HEK293 (cell line): ENCODE data around the gene CANT1.
A peak's percentile ranks its signal among the peaks of the same experiment; 100 is the strongest.

Experiments
- CTCF ChIA-PET: fragments of 350-600 bp; formaldehyde crosslinking; extraction: SDS; loops from one replicate; lab custom pipeline; 2021; ENCODE audit warnings: antibody characterized with exemption; lab: Yijun Ruan, JAX
- POLR2A ChIA-PET: fragments of 300-600 bp; formaldehyde crosslinking; extraction: SDS; loops from one replicate; lab custom pipeline; 2020; ENCODE audit warnings: antibody characterized with exemption, inconsistent platforms; lab: Yijun Ruan, JAX
- H3K27ac ChIP-seq: fragments of 200-500 bp; sonication (Bioruptor generic); 2 replicates; pipeline ENCODE4 v1.5.1; 2014; ENCODE audit warnings: low read depth, low read length, control low read depth, inconsistent platforms; ENCODE audit errors: extremely low read depth
- H3K36me3 ChIP-seq, 2 experiments: fragments of 200-500 bp in 1 of 2; sonication (Bioruptor generic) in 1 of 2; 1 replicate in 1 of 2; 2 replicates in 1 of 2; pipeline ENCODE4 v1.5.1; 2014 to 2017; ENCODE audit warnings: inconsistent platforms in 2 of 2, low read length in 2 of 2; ENCODE audit not compliant: control insufficient read depth in 2 of 2, insufficient read depth in 1 of 2
- H3K4me1 ChIP-seq: fragments of 200-500 bp; sonication (Bioruptor generic); 2 replicates; pipeline ENCODE4 v1.5.1; 2014; ENCODE audit warnings: mild to moderate bottlenecking, low read length, inconsistent platforms; ENCODE audit not compliant: control insufficient read depth, insufficient read depth
- H3K4me3 ChIP-seq: 2 replicates; pipeline ENCODE4 v1.5.1; 2011; ENCODE audit warnings: low read depth, mild to moderate bottlenecking, control low read depth, low read length, moderate library complexity
- H3K9me3 ChIP-seq: fragments of 200-500 bp; sonication (Bioruptor generic); 2 replicates; pipeline ENCODE4 v1.5.1; 2014; ENCODE audit warnings: low read depth, low read length, inconsistent platforms; ENCODE audit not compliant: control insufficient read depth, insufficient read depth
- GFI1B ChIP-seq: fragments of 450-650 bp; formaldehyde crosslinking; IDR thresholded peaks from 2 replicates; pipeline ENCODE4 v1.5.1; 2016; ENCODE audit warnings: missing biosample characterization, missing genetic modification characterization
- PBX3 ChIP-seq: sonication (generic); formaldehyde crosslinking; IDR thresholded peaks from 2 replicates; pipeline ENCODE4 v1.8.1; 2022; ENCODE audit warnings: mild to moderate bottlenecking, moderate library complexity, missing genetic modification reagents
- PRDM10 ChIP-seq: fragments of 450-650 bp; formaldehyde crosslinking; IDR thresholded peaks from 2 replicates; pipeline ENCODE4 v1.5.1; 2016; ENCODE audit warnings: missing biosample characterization, missing genetic modification characterization
- PRDM4 ChIP-seq: fragments of 450-650 bp; formaldehyde crosslinking; IDR thresholded peaks from 2 replicates; pipeline ENCODE4 v1.5.1; 2017; ENCODE audit warnings: missing biosample characterization, missing genetic modification characterization
- REST ChIP-seq: fragments of 450-650 bp; formaldehyde crosslinking; IDR thresholded peaks from 2 replicates; pipeline ENCODE4 v1.5.1; 2016; ENCODE audit warnings: missing biosample characterization, missing genetic modification characterization
- WT1 ChIP-seq: fragments of 450-650 bp; formaldehyde crosslinking; IDR thresholded peaks from 2 replicates; pipeline ENCODE4 v1.5.1; 2016; ENCODE audit warnings: missing biosample characterization, missing genetic modification characterization
- ZBTB1 ChIP-seq: fragments of 450-650 bp; formaldehyde crosslinking; IDR thresholded peaks from 2 replicates; pipeline ENCODE4 v1.5.1; 2016; ENCODE audit warnings: missing biosample characterization, missing genetic modification characterization
- ZBTB21 ChIP-seq: fragments of 450-650 bp; formaldehyde crosslinking; IDR thresholded peaks from 2 replicates; pipeline ENCODE4 v1.5.1; 2017; ENCODE audit warnings: missing biosample characterization, missing genetic modification characterization
- ZBTB44 ChIP-seq: fragments of 450-650 bp; IDR thresholded peaks from 2 replicates; pipeline ENCODE4 v1.5.1; 2018; ENCODE audit warnings: missing biosample characterization, mild to moderate bottlenecking, missing genetic modification characterization
- ZBTB7A ChIP-seq: fragments of 450-650 bp; formaldehyde crosslinking; IDR thresholded peaks from 2 replicates; pipeline ENCODE4 v1.5.1; 2016; ENCODE audit warnings: low read depth, missing biosample characterization, missing genetic modification characterization
- ZIC2 ChIP-seq: fragments of 450-650 bp; formaldehyde crosslinking; IDR thresholded peaks from 2 replicates; pipeline ENCODE4 v1.5.1; 2016; ENCODE audit warnings: missing biosample characterization, missing genetic modification characterization
- ZNF133 ChIP-seq: fragments of 450-650 bp; formaldehyde crosslinking; IDR thresholded peaks from 2 replicates; pipeline ENCODE4 v1.5.1; 2016; ENCODE audit warnings: missing biosample characterization, missing genetic modification characterization
- ZNF184 ChIP-seq: fragments of 450-650 bp; IDR thresholded peaks from 2 replicates; pipeline ENCODE4 v1.5.1; 2018; ENCODE audit warnings: missing biosample characterization, mild to moderate bottlenecking, missing genetic modification characterization
- ZNF366 ChIP-seq: fragments of 450-650 bp; formaldehyde crosslinking; conservative IDR thresholded peaks from 2 replicates; pipeline ENCODE4 v1.5.1; 2016; ENCODE audit warnings: missing biosample characterization, missing genetic modification characterization
- ZNF501 ChIP-seq: fragments of 450-650 bp; formaldehyde crosslinking; IDR thresholded peaks from 2 replicates; pipeline ENCODE4 v1.5.1; 2016; ENCODE audit warnings: missing biosample characterization, missing genetic modification characterization
- ZNF624 ChIP-seq: fragments of 450-650 bp; formaldehyde crosslinking; IDR thresholded peaks from 2 replicates; pipeline ENCODE4 v1.5.1; 2017; ENCODE audit warnings: missing biosample characterization, missing genetic modification characterization
- ZNF645 ChIP-seq: fragments of 450-650 bp; formaldehyde crosslinking; IDR thresholded peaks from 2 replicates; pipeline ENCODE4; 2016; ENCODE audit warnings: missing biosample characterization, missing genetic modification characterization
- ZNF660 ChIP-seq: fragments of 450-650 bp; IDR thresholded peaks from 2 replicates; pipeline ENCODE4 v1.5.1; 2018; ENCODE audit warnings: missing biosample characterization, mild to moderate bottlenecking, missing genetic modification characterization
- ZNF792 ChIP-seq: fragments of 450-650 bp; formaldehyde crosslinking; IDR thresholded peaks from 2 replicates; pipeline ENCODE4 v1.5.1; 2016; ENCODE audit warnings: missing biosample characterization, missing genetic modification characterization
- ZXDB ChIP-seq: fragments of 450-650 bp; formaldehyde crosslinking; IDR thresholded peaks from 2 replicates; pipeline ENCODE4 v1.5.1; 2016; ENCODE audit warnings: missing biosample characterization, missing genetic modification characterization

The CANT1 gene

GRCh38 chr17:78973792-78974520, 35.6 kb downstream of the CANT1 start:
- CTCF ChIA-PET, result interaction anchor here (0.6 to 5.0 kb wide), 7 partner anchors 12 to 174 kb away, joined by 3 to 72 read pairs (median 3); no protein-coding TSS in a partner anchor
- POLR2A ChIA-PET, result interaction anchor here (0.9 to 3.5 kb wide), 4 partner anchors 91 to 133 kb away, joined by 3 to 17 read pairs (median 4); no protein-coding TSS in a partner anchor
- H3K4me1 ChIP-seq, result peaks cover 18% of the 10 kb centered on the region
- H3K4me3 ChIP-seq, result no peak overlapping the region
- TF ChIP-seq ZBTB44 (tag by site-specific recombination) (no peak), ZBTB21 (tag by site-specific recombination) (no peak), ZNF792 (tag by site-specific recombination) (no peak), ZNF645 (tag by site-specific recombination) (no peak), REST (tag by site-specific recombination) (no peak), ZXDB (tag by site-specific recombination) (no peak), ZBTB7A (no peak), ZIC2 (tag by site-specific recombination) (peak; percentile 29; the same call in 1 of the 2 replicates), ZBTB1 (tag by site-specific recombination) (no peak)
- no peaks in the 10 kb centered on the region for H3K9me3 ChIP-seq
- peaks cover 10 to 83% of the 10 kb centered on the region in 2 experiments; a peak in 2 of 3 replicates for H3K36me3 ChIP-seq
- no peak overlapping the region for H3K27ac ChIP-seq

- no peak overlapping the region for H3K27ac ChIP-seq
- no peak for TF ChIP-seq ZNF133 (tag by site-specific recombination)
- TF ChIP-seq GFI1B (tag by site-specific recombination), result no peak
- TF ChIP-seq PRDM4 (tag by site-specific recombination), result no peak
- no peak for TF ChIP-seq PBX3 (CRISPR knock-in tag)
- TF ChIP-seq WT1 (tag by site-specific recombination), result no peak
- no peak for TF ChIP-seq PRDM10
- no peak for TF ChIP-seq ZNF366 (tag by site-specific recombination)
- no peak for TF ChIP-seq ZNF501 (tag by site-specific recombination)
- TF ChIP-seq ZNF184 (tag by site-specific recombination), result no peak
- TF ChIP-seq ZNF660, result no peak
- TF ChIP-seq ZNF624 (tag by site-specific recombination), result no peak
Observed at GRCh38 chr17:78973196-78973595, 36.4 kb downstream of the CANT1 start.

More at GRCh38 chr17:78973196-78973595, 36.4 kb downstream of the CANT1 start:
- ChIA-PET POLR2A (interaction anchor here (0.9 to 3.5 kb wide), 3 partner anchors 90 to 132 kb away, joined by 3 to 17 read pairs (median 4); no protein-coding TSS in a partner anchor), CTCF (interaction anchor here (0.6 to 5.0 kb wide), 6 partner anchors 12 to 143 kb away, joined by 3 to 72 read pairs (median 10); no protein-coding TSS in a partner anchor)
- H3K4me3 ChIP-seq, result no peak overlapping the region
- peaks cover 16% of the 10 kb centered on the region for H3K4me1 ChIP-seq
- H3K9me3 ChIP-seq, result no peaks in the 10 kb centered on the region
- peaks cover 15 to 88% of the 10 kb centered on the region in 2 experiments; a peak in 2 of 3 replicates for H3K36me3 ChIP-seq
